ENCODE results near the gene SLC2A10. TPM values are rescaled to one million over a fixed set of nuclear protein-coding genes. Genes with fewer than 3 reads are reported as not detected.

The SLC2A10 gene
- total and polyA plus RNA-seq, 10 of the 15 experiments (the other 5 are each of a cell fraction or from before 2014, with no cell fraction given): not detected

GRCh38 chr20:46706242-46706641 is 3.2 kb upstream of the SLC2A10 start (continued):
- TF ChIP-seq CBX5 (IDR thresholded peaks at IDR 0.05; ENCODE audit: low read depth): no peak
- TF ChIP-seq, protein P1, sequence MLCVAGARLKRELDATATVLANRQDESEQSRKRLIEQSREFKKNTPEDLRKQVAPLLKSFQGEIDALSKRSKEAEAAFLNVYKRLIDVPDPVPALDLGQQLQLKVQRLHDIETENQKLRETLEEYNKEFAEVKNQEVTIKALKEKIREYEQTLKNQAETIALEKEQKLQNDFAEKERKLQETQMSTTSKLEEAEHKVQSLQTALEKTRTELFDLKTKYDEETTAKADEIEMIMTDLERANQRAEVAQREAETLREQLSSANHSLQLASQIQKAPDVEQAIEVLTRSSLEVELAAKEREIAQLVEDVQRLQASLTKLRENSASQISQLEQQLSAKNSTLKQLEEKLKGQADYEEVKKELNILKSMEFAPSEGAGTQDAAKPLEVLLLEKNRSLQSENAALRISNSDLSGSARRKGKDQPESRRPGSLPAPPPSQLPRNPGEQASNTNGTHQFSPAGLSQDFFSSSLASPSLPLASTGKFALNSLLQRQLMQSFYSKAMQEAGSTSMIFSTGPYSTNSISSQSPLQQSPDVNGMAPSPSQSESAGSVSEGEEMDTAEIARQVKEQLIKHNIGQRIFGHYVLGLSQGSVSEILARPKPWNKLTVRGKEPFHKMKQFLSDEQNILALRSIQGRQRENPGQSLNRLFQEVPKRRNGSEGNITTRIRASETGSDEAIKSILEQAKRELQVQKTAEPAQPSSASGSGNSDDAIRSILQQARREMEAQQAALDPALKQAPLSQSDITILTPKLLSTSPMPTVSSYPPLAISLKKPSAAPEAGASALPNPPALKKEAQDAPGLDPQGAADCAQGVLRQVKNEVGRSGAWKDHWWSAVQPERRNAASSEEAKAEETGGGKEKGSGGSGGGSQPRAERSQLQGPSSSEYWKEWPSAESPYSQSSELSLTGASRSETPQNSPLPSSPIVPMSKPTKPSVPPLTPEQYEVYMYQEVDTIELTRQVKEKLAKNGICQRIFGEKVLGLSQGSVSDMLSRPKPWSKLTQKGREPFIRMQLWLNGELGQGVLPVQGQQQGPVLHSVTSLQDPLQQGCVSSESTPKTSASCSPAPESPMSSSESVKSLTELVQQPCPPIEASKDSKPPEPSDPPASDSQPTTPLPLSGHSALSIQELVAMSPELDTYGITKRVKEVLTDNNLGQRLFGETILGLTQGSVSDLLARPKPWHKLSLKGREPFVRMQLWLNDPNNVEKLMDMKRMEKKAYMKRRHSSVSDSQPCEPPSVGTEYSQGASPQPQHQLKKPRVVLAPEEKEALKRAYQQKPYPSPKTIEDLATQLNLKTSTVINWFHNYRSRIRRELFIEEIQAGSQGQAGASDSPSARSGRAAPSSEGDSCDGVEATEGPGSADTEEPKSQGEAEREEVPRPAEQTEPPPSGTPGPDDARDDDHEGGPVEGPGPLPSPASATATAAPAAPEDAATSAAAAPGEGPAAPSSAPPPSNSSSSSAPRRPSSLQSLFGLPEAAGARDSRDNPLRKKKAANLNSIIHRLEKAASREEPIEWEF (IDR thresholded peaks at IDR 0.05; ENCODE audit: insufficient replicate concordance, low read depth, low read length): no peak
- TF ChIP-seq SREBF1 (IDR thresholded peaks at IDR 0.05; ENCODE audit: low read length): no peak
- TF ChIP-seq IKZF1 (conservative IDR thresholded peaks at IDR 0.05): no peak
- TF ChIP-seq, protein P2, sequence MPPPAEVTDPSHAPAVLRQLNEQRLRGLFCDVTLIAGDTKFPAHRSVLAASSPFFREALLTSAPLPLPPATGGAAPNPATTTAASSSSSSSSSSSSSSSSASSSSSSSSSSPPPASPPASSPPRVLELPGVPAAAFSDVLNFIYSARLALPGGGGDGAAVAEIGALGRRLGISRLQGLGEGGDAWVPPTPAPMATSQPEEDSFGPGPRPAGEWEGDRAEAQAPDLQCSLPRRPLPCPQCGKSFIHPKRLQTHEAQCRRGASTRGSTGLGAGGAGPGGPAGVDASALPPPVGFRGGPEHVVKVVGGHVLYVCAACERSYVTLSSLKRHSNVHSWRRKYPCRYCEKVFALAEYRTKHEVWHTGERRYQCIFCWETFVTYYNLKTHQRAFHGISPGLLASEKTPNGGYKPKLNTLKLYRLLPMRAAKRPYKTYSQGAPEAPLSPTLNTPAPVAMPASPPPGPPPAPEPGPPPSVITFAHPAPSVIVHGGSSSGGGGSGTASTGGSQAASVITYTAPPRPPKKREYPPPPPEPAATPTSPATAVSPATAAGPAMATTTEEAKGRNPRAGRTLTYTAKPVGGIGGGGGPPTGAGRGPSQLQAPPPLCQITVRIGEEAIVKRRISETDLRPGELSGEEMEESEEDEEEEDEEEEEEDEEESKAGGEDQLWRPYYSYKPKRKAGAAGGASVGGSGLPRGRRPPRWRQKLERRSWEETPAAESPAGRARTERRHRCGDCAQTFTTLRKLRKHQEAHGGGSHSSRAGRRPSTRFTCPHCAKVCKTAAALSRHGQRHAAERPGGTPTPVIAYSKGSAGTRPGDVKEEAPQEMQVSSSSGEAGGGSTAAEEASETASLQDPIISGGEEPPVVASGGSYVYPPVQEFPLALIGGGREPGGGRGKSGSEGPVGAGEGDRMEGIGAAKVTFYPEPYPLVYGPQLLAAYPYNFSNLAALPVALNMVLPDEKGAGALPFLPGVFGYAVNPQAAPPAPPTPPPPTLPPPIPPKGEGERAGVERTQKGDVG (CRISPR knock-in tag; IDR thresholded peaks at IDR 0.05): no peak
- no peak for TF ChIP-seq SUPT20H (IDR thresholded peaks at IDR 0.05; ENCODE audit: borderline replicate concordance, control insufficient read depth, low read depth, low read length)
- no peak for TF ChIP-seq ZBTB40 (IDR thresholded peaks at IDR 0.05; ENCODE audit: borderline replicate concordance)
- TF ChIP-seq ZNF622 (IDR thresholded peaks at IDR 0.05): no peak

All from GM12878 (cell line).